ENCODE data around the gene DEGS2.

GRCh38 chr14:100158566-100159093, 815 bp downstream of the DEGS2 start:
- TF ChIP-seq CTCF (conservative IDR thresholded peaks at IDR 0.05; ENCODE audit: low read depth, low read length): no peak
- no peak for TF ChIP-seq EZH2 (IDR thresholded peaks at IDR 0.05; ENCODE audit: low read length, unreplicated experiment)

Data from PC-3 (cell line).